Ovary (tissue), 3 donors: Measurements from ENCODE around the gene PCGF5.

Experiments used
- CTCF ChIP-seq, 3 donors: fragments of 450-650 bp in 2 of 3; fragments of 200-600 bp in 1 of 3; IDR thresholded peaks; one replicate each; pipeline versions ENCODE4 v1.5.1 to v1.8.0; 2016 to 2022; ENCODE audit warnings: antibody characterized with exemption in 3 of 3, mild to moderate bottlenecking in 1 of 3
- POLR2A ChIP-seq: fragments of 450-650 bp; IDR thresholded peaks from one replicate; pipeline ENCODE4 v1.6.1; 2017; ENCODE audit warnings: antibody characterized with exemption, mild to moderate bottlenecking, moderate library complexity
- donor health status: DM: no; HTN: no; CAD: no.

GRCh38 chr10:91242940-91243339 lies 22.5 kb downstream of the PCGF5 start:
- TF ChIP-seq POLR2A (no peak), CTCF (IDR thresholded peaks at IDR 0.05) (no peak)
